Suppressor macrophage treated with lipopolysaccharide for 4 hours (primary cell): ENCODE results near the gene RAB15.
"Not testable (repeated sequence)": the region's sequence is repeated elsewhere in the genome, so short reads cannot be mapped to it uniquely, and the experiment has no call there.

Source experiments
- DNase-seq: peaks from one replicate; pipeline ENCODE4 v3.0.0-alpha.2; 2020

Gene RAB15

DNA sequence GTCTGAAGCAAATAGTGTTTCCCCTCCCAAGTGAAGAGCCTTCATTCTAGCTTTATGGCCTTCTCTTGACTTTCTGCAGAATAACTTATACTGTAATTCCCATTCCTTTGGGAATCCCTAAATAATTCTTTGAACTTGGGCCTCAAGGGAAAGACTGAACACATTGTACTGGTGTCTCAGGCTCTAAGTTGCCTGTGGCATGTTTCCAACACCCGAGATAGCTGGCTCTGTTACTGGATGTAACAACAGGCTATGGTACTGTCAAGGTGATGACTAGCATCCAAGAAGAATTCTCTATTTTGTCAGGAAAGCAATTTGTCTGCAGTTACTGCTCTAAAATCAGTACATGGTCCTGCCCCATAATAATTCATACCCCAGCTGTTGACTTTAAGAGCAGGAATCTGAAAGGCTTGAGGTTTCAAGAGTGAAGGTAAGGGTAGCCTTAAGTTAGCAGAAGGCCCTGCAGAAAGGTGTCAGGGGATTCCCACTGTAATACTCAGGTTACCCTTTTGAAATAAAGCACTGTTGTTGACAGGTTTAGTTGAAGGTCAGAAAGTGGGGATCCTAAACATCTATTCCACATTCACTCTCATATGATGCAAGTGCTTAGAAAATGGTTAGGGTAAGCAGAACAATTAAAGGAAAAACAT is 34.8 kb downstream of the RAB15 start:
- no peak for DNase-seq

DNA sequence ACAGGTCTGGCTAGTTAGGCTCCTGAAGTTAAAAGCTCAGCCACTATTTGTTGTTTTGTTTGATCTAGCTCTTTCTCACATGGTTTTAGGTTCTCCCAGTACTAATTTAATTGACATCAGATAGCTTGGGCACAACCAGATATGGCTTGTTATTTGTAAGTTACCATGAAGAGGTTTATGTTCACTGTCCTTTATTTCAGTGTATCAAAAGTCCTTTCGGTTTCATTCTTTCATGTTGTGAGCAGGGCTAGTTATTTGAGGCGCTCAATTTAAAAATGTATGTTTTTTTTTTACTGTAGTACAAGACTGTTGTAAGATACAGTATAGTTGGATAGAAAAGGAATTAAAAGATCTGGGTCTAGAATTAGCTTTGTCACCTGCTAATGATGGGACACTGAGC is 36.6 kb downstream of the RAB15 start:
- no peak for DNase-seq

DNA sequence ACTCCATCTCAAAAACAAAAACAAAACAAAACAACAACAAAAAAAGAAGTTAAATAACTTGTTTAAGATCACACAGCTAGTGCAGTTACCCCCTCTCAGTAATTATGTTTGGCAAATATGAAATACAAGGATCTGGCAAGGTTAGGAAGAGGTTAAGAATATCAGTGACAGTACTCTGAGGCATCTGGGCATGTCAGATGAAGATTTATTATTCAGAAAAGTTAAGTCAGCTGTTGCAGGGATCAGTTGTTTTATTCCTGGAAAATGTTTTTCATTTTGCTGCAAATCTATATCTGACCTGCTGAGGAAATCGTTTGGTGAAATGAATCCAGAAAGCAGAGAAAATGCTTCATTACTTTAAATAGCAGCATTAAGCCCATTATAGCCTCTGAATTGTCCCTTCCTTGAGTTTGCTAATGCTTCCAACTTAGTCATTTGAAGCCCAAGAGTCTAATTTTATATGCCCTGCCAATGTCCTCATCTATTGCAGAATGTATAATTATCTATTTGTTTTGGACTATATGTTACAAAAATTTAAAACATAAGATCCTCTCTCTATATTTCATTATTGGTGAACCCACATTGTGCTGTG is 37.7 kb downstream of the RAB15 start:
- DNase-seq = no peak

DNA sequence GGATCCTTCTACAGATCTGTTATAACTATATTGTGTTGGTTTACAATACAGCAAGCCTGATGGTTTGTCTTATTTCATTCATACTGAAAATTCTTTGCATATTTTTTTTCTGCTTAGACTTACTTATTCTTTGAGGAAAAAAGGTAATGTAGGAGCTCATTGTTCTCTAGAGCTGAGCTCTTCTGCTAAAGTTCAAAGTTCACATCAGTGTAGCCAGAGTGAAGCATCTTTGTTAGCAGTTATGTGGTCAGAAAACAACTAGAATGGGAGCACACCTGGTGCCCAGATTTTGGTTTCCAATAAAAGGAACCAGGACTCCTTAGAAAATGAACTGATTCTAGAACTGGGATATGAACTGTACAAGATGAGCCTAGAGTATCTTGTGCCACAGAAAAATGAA is 39.9 kb downstream of the RAB15 start:
- DNase-seq = no peak

DNA sequence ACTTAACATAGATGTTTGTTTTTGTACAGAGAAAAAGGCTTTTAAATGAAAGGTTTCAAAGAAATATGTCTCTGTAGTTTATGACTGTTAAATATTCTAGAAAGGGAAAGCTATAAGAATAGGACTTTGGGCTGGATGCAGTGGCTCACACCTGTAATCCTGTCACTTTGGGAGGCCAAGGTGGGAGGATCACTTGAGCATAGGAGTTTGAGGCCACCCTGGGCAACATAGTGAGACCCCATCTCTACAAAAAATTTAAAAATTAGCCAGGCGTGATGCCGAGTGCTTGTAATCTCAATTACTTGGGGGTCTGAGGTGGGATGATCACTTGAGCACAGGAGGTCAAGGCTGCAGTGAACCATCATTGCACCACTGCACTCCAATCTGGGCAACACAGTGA is 41.0 kb downstream of the RAB15 start:
- DNase-seq = no peak

DNA sequence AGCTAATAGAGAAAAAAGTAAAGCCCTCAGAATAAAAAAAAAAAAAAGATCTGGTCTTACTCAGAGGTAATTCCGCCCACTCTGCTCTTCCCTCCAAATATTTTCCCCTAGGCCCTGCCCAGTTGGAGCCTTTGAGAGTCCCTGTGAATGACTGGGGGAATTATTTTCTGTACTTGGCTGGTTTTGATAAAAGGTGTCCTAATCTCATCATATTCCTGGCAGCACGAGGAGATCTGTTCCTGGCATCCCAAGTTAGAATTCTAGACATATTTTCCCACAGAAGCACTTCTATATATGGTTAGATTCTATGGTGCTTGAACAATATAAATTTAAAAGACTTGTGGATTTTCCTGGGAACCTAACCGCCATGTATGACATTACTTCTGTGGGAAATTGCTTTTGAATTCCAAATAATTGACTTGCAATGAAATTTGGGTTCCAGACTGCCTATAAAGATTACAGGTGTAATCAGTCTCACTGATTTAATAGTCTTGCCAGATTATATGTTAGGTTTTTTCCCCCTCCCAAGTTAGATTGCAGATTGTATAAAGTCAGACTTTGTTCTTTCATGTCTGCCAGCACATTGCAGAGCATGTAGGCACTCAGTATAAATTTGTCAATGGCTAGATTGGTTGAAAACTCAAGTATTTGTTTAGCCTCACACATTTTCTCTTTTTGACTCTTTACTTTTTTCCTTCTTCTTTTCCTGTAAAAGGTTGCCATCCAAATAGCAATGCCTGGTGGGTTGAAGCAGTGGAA is 41.9 kb downstream of the RAB15 start:
- DNase-seq = no peak

DNA sequence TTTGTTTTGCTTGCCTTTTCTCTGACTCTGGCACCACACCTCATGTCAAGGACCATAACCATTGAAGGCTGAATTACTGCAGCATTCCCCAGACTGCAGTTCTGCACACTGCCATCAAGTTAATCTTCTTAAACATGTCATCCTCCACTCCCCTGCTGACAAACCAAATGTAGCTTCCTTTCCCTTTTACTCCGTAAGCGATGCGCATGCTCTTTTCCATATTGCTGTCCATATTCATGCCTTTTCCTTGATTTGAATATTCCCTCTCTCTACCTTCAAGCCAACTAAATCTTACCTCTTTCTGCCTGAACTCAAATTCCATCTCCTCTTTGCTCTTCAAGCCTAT is 43.1 kb downstream of the RAB15 start:
- no peak for DNase-seq

DNA sequence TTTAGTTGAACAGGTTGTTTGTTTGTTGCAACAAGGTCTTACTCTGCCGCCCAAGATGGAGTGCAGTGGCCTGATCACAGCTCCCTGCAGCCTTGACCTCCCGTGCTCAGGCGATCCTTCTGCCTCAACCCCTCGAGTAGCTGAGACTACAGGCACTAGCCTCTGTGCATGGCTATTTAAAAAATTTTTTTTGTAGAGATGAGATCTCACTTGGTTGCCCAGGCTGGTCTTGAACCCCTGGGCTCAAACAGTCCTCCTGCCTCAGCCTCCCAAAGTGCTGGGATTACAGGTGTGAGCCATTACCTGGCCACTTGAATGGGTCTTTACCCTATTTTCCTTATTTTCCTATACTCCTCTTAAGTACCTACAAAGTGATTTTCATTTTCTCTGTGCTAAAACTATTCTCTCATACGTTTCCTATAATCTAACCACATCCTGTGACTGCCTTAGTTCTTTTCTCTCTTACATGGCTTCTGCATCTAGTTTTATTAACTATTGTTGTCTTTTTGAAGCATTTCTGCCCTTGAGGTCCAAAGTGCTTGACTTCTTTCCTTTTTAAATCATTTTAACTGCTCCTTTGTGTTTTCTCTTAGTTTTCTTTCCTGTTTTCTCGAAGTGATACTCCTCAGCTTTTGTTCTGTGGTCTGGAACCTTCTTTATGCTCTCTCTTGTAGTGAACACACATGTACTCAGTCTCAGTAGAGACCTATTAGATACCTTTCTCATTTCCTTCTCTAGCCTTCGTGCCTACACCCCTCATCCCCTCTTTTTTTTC is 43.7 kb downstream of the RAB15 start:
- DNase-seq = no peak

DNA sequence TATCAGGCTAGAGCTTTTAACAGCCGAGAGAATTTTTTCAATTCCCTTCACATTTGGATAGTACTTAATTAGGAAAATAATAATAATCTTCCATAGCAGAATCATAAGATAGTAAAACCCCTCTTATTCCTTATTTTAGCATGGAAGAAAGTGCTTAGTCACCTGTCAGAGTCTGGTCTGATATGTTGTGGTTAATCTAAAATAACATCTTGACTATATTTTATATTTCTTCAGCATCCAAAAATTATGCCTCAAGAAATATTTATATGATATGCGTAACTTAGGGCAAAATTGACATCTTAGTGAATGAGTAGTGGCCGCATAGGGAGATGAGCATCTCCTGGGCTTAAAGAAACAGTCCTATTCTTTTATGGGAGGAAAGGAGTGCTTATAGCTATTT is 45.1 kb downstream of the RAB15 start:
- no peak for DNase-seq

DNA sequence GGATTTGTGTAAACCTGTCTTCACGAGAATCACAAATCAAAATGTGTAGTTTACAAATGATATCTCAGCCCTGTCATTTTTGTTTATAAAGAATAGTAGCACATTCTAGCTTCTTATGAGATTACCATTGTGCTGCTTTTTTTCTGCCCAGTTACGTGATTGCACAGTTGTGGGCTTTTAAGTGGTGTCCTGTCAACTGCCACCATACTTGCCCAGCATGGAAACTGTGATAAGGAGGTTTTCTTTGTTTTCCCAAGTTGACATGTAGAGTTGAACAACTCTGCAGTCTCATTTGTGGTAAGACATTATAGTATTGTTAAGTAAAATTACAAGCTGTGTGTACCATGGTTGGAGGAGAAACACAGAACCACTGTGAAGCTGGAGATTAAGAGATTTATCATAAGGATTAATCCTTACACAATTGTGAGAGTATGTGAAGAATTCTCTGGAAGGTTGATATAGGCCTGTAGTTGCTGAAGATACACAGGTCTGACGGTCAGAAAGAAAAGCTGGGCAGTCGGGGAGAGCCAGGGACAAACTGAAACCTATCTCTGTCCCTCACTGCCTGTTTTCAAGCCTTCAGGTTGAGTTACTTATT is 45.6 kb downstream of the RAB15 start:
- DNase-seq = no peak

DNA sequence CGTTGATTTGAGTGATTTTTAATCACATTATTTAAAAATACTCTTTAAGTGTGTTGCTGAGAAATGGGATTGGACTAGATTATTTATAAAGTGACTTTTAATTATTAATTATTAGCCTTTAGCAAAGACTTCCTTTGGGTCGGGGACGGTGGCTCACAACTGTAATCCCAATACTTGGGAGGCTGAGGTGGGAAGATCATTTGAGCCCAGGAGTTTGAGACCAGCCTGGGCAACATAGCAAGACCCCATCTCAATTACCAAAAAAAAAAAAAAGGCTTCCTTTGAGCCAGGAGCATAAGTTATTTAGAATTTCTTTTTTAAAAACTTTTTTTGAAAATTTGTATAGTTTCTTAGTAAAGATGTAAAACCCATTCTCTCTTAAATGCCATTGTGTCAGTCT is 49.1 kb downstream of the RAB15 start:
- DNase-seq = no peak

DNA sequence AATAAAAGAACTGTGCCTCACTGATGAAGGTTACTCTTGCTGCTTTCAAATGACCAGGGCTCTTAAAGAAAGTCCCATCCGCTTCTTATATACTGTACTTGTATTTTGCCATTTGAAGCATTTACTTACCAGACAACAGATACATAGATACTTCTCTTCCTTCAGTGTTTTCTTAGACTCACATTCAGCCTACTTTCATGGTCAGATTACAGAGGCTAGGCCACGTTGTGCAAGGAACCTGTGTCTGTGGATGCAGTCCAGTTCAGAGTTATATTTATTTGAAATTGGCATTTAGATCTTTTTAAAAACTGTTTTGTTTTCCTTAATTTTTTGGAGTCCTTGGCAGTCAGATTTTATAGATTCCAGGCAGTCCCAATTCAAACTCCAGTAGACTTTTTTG is 51.7 kb downstream of the RAB15 start:
- DNase-seq = no peak

DNA sequence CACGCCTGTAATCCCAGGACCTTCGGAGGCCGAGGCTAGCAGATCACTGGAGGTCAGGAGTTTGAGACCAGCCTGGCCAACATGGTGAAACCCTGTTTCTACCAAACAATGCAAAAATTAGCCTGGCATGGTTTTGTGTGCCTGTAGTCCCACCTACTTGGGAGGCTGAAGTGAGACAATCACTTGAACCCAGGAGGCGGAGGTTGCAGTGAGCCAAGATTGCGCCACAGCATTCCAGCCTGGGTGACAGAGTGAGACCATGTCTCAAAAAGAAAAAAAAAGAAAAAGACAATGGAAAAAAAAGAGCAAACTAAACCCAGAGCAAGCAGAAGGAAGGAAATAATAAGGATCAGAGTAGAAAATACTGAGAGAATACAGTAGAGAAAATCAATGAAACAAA is 52.5 kb downstream of the RAB15 start:
- DNase-seq = no peak

DNA sequence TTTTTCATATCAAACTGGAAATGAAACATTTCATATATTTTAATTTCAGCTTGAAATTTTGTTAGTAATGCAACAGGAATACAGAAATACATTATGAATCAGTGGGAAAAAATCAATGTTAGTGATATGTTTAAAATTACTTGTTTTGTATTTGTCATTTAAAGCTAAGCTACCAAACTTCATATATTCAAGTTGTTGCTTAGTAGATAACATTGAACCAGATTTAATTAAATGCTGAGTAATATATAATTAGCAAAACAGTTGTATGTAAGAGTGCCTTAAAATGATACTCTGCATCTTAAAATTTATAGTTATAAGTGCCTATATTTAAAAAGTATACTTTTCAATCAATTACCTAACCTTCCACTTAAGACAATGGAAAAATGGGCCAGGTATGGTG is 52.9 kb downstream of the RAB15 start:
- DNase-seq = no peak

DNA sequence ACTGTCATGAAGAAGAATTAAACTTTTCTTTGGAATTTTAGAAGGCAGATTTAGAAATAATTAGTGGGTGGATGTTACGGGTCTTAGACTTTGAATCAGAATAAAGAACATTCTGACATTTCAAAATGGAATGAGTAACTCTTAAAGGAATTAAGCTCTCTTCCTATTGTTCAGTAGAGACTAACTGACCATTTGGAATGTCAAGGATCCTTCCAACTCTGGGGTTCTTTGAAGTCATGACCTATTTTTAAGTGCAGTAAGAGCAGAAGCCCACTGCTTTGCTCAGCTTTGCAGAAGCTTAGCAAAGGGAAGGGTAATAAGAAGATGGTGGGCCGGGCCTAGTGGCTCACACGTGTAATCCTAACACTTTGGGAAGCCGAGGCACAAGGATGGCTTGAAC is 53.9 kb downstream of the RAB15 start:
- no peak for DNase-seq

DNA sequence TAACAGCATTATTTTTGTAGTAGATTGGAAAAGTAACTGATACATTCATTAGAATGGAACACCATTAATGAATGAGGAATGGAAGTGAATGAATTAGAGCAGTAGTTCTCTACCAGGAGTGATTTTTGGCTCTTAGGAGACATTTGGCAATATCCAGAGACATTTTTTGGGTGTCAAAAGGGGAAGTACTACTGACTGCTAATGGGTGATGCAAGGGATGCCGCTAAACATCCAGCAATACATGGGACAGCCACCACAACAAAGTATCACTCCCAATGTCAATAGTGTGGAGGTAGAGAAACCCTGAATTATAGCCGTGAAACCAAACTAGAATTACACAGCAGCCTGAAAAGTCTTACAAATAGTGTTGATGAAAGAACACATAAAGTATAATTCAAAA is 56.3 kb downstream of the RAB15 start:
- DNase-seq = peak; percentile 79

DNA sequence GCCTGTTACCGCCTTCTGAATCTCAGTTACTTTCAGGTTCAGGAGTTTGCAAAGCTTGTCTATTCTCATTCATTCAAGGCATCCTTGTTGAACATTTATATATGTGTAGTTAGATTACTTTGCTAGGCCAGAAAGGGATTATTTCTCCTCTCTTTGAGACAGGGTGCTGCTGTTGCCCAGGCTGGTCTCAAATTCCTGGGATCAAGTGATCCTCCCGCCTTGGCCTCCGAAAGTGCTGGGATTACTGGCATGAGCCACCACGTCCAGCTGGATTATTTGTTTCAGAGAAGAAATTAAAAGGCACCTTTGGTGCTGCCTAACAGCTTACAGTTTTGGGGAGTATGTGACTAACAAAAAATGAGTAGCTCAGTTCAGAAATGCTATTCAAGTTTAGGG is 57.1 kb downstream of the RAB15 start:
- DNase-seq = no peak

DNA sequence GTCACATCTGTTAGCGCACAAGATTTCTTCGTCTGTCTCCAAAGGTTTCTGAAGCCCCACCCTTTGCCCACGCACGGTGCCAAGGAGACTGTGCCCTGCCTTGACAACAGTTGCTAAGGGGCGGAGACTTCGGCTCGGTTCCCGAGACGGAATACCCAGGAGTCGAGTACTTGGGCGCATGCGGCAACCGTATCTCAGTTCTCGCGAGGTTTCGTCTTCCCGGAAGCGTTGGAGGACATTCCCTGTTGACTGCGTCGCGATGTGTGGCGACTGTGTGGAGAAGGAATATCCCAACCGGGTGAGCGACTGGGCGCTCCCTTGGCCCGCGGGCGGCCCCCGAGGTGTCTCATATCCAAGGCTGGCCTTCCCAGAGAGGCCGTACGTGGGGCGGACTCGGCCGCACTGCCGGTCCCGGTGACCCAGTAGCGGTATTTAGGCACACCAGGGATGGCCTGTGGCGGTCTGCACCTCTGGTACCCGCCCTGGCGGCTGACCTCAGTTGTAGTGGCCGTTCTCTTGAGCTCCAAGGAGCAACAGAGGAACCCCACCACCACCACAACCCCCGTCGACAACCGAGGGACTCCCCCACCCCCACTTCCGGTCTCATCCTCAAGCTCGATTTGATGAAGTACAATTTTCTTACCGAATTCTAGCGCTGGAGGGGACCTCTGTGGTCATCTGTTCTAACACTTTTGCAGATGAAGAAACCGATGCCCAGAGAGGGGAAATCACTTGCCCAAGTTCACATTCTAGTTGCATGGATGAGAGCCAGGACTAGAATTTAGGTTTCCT is 57.7 kb downstream of the RAB15 start, which contains the start of gene CHURC1:
CHURC1 (plus strand) TSS at position 219 of the 792 bp plus-strand sequence; CDS start at position 260, 41 bp downstream.
- DNase-seq = peak; percentile 99

DNA sequence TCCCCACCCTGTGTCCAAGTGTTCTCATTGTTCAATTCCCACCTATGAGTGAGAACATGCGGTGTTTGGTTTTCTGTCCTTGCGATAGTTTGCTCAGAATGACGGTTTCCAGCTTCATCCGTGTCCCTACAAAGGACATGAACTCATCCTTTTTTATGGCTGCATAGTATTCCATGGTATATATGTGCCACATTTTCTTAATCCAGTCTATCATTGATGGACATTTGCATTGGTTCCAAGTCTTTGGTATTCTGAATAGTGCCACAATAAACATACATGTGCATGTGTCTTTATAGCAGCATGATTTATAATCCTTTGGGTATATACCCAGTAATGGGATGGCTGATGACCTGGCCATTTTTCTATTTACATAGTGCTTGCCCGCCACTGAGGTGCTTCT is 58.7 kb downstream of the RAB15 start:
- DNase-seq = not testable (repeated sequence)

DNA sequence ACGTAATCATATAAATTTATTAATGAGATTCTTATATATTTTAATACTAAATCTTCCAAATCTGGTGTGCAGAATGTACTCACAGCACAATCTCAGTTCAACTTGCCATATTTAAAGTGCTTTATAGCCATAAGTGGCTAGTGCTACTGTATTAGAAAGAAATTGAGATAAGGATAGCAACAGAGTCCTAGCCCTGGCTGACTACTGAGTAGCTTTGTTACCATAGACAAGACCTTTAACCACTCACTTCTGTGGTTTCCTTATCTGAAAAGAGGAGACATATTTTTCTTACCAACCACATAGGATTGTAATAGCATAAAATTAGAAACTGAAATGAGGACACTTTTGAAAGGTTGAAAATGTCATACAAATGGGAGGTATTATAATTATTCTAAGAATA is 59.9 kb downstream of the RAB15 start:
- no peak for DNase-seq

DNA sequence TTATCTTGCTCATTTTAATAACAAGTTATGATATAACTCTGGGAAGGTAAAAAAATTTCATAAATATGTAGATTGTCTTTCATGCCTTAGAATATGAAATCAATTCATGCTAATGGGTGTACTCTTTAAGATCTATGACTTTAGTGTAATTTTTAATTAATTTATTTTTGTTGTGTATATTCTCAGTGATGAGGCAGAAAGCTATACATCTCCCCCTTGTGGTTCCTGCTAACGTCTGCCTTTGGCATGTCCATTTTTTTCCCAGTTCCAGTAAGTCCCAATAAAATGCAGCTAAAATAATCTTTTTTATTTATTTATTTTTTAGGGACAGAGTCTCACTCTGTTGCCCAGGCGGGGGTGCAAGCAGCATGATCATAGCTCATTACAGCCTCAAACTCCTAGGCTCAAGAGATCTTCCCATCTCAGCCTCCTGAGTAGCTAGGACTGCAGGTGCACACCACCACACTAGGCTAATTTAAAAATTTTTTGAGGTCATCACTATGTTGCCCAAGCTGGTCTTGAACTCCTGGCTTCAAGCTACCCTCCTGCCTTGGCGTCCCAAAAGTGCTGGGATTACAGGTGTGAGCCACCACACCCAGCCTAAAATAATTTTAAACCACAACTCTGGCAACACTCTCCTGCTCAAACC is 61.2 kb downstream of the RAB15 start:
- peak; percentile 28 for DNase-seq

DNA sequence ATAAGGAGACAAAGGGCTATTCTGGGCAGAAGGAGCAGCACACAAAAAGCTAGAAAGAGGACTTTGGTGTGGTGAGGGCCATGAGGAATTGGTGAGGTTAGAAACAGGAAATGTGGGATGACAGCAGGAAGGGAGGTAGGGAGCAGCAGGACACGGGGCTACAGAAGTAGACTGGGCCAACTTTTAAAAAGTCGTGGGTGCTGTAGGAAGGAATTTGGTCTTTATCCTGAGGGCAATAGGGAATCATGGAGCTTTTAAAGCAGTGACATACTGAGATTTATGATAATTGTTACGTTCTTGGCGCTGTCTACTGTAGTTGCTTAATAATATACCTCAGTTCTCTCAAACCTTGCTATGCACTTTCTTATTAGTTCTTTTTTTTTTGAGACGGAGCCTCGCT is 66.1 kb downstream of the RAB15 start:
- DNase-seq = no peak
